Activated CD4-positive, CD25-positive, alpha-beta regulatory T cell treated with anti-CD3 and anti-CD28 coated beads, Interleukin-2, amount 50 U/mL, for 72 hours (primary cell): ENCODE measurements around the gene TAF1B.
A peak's percentile ranks its signal among the peaks of the same experiment; 100 is the strongest.

Experiments used
- DNase-seq: peaks from one replicate; pipeline ENCODE4 v3.0.0; 2021

Gene TAF1B

GRCh38 chr2:9946076-9946475 is 102.8 kb downstream of the TAF1B start:
- DNase-seq, result no peak

GRCh38 chr2:9946818-9947217 is 103.5 kb downstream of the TAF1B start:
- no peak for DNase-seq

DNA sequence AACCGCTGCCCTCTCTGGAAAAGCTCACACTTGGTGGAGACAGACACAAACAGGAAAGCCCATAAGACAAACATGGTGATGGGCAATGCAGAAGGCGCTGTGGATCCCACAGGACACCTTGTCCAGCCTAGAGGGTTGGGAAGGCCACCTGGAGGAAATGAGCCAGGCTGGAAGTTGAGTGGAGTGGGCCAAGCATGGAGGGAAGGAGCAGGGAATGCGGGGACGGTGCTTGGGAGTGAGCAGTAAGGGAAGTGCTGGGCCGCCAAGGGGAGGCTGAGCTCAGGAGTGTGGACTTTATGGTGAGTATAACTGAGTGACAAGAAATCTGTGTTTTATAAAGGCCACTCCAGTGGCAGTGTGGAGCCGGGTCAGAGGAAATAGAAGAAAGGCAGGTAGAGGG is 105.4 kb downstream of the TAF1B start:
- DNase-seq, result no peak

DNA sequence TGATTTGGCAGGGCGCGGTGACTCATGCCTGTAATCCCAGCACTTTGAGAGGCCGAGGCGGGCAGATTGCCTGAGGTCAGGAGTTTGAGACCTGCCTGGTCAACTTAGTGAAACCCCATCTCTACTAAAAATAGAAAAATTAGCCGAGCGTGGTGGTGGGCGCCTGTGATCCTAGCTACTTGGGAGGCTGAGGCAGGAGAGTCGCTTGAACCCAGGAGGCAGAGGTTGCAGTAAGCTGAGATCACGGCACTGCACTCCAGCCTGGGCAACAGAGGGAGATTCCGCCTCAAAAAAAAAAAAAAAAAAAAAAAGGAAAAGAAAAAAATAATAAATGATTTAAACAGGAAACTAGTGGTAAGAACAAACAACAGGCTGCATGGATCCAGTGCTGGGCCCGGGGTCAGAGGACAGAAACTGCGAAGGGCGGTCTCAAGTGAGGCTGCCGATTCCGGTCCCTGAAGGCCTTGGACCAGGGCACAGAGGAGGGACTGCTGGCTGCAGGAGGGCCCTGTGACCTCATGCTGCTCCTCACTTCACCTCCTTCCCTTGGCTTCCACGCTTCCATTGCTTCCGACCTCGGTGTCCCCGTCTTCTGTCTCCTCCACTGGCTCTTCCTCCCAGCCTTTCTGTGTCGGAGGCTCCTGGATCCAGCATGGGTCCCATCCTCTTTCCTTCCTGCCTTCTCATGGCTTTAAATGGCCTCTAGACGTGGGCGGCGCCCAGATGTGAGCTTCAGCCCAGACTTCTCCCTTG is 106.1 kb downstream of the TAF1B start:
- DNase-seq, result no peak

GRCh38 chr2:9949992-9950520 is 106.8 kb downstream of the TAF1B start:
- no peak for DNase-seq

DNA sequence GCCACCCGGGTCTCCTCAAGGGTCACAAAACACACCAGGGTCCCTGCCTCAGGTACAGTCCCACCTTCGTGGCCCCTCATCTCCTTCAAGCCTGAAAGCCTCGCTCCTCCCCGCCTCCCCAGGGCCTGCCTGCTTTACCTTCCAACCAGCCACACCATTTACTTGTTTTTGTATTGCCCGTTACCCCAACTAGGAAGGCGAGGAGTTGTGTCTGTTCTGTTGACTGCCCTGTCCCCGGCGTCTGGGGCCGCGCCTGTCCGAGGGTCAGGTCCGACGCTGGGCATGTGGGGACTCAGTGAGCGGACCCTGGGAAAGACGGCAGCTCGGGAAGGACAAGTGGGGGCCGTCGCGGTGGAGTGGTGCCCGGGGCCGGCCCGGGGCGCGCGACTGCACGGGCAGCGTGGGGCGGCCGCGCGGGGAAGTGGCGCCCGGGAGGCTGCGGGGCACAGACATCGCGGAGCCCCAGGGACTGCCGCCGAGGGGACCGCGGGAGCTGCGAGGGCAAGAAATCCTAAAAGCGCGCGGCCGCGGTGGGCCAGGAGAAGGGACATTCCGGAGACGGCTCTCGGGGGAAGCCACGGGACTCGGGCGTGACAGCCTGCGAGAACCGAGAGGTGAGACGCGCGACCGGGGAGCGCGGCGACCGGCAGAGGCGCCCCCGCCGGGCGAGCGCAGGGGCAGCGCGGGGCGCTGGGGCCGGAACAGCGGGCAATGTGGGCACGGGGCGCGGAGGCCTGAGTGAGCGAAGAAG is 107.4 kb downstream of the TAF1B start:
- peak; percentile 57 for DNase-seq

DNA sequence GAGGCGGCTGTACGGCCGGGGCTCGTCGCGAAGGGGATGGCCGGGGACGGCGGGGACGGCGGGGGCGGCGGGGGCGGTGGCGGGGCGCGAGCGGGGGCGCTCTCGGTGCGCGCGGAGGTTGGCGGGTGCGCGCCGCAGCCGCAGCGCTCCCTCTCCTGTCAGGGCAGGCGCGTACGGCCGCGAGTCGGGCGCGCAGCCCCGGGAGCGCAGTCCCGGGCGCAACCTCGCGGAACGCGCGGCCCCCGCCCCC is 107.9 kb downstream of the TAF1B start:
- DNase-seq, result no peak

DNA sequence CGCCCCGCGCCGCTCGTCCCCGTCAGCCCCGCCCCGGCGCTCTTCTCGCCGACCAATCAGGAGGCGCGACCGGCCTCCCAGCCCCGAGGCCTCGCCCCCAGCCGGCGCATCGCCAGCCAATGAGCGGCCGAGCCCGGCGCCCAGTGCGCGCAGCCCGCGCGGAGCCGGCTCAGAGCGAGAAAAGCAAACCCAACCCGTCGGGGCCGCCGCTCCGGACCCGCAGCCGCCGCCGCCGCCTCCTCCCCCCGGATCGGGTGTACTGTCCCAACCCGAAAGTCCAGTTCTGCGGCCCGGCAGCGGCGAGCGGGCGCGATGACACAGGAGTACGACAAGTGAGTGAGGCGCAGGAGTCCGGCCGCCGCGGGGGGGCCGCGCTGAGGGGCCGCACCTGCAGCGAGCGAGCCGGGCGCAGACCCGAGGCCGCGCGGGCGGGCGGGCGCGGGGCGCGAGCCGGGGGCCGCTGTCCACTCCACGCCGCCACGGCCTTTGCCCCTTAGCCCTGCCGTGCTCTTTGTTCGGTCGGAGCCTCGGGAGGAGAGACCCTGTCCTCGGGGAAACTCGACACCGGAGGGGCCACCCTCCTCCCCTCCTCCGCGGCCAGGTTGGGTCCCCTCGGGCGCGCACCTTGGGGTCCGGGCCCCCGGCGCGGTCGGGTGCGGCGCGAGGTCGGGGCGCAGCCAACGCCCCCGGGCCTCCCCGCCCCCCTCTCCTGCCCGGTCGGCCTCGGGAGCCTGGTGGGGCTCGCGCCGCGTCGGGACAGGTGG is 108.4 kb downstream of the TAF1B start, which contains the start of gene GRHL1:
TSS of gene GRHL1 (plus strand) at position 172 of the 764 bp plus-strand sequence. CDS start at position 313, 141 bp downstream.
- peak; percentile 92 for DNase-seq

DNA sequence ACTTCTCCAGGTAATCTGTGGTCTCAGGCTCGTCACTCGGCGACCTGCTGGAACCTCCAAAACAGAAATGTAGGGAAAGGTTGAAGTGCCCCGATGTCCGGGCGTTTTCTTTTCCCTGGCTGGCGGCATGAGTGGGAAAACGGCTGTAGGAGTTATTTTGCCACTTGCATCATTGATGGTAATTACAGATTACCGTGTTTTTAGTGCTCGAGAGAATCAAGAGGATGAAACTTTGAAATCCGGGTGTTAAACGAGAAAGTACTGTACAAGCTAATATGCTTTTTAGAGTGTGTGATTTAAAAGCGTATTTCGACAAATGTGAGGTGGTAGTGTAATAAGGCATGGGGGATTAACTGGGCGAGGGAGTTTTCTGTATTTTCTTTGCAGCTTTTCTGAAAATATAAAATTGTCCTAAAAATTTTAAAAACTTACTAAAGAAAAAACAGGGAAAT is 109.0 kb downstream of the TAF1B start:
- no peak for DNase-seq

GRCh38 chr2:9952856-9953503 is 109.7 kb downstream of the TAF1B start:
- no peak for DNase-seq

DNA sequence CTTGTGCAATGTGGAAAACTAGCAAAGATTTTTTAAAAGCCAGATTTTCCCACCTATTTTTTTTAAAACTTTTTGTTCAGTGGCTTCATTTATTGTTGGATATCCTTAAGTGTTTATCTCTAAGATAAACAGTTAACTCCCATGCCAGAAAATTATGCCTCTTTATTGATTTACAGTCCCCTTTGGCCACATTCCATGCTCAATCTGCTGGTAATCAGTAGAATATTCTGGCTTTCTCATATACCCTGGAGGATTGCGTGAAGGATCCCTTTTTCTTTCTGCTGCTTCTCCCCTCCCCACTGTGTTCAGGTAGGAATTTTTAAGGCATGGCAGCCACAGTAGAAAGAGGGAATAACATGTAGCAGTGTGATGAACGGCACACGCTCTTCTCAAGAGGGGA is 110.9 kb downstream of the TAF1B start:
- no peak for DNase-seq

DNA sequence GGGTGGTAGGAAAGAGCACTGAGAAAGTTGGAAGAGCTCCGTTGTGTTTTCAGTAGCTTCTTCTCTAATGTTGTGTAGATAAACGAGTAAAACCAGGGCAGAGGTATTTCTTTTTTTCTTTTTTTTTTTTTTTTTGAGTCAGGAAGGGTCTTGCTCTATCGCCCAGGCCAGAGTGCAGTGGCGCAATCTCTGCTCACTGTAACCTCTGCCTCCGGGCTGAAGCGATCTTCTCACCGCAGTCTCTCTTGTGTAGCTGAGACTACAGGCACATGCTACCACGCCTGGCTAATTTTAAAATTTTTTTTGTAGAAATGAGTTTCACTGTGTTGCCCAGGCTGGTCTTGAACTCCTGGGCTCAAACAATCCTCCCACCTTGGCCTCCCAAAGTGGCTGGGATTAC is 114.8 kb downstream of the TAF1B start:
- no peak for DNase-seq

GRCh38 chr2:9959262-9959661 is 116.0 kb downstream of the TAF1B start:
- no peak for DNase-seq

GRCh38 chr2:9961013-9961412 is 117.7 kb downstream of the TAF1B start:
- DNase-seq, result no peak

- no peak for DNase-seq
Measured at GRCh38 chr2:9964334-9964980, 121.2 kb downstream of the TAF1B start.

- DNase-seq, result no peak
Measured at GRCh38 chr2:9965119-9965822, 122.0 kb downstream of the TAF1B start.

- no peak for DNase-seq
Measured at GRCh38 chr2:9966491-9967022, 123.3 kb downstream of the TAF1B start.

- DNase-seq, result no peak
Measured at GRCh38 chr2:9967053-9967775, 123.9 kb downstream of the TAF1B start.

- no peak for DNase-seq
Measured at GRCh38 chr2:9968553-9969497, 125.6 kb downstream of the TAF1B start.
